GM12865 (cell line): ENCODE measurements around the gene F10.

Experiments used
- DNase-seq: peaks from one replicate; pipeline ENCODE4 v3.0.0; 2010; ENCODE audit warnings: low read depth
- H3K4me3 ChIP-seq: 2 replicates; pipeline ENCODE4 v1.5.1; 2011; ENCODE audit warnings: mild to moderate bottlenecking, low read depth, low read length, control low read depth
- TF ChIP-seq, protein P1 (sequence below): IDR thresholded peaks from 2 replicates; pipeline ENCODE4 v1.5.1; 2011; ENCODE audit warnings: low read length, control low read depth, low read depth, inconsistent platforms; ENCODE audit not compliant: insufficient read depth; ENCODE audit errors: missing control alignments

The F10 gene

DNA sequence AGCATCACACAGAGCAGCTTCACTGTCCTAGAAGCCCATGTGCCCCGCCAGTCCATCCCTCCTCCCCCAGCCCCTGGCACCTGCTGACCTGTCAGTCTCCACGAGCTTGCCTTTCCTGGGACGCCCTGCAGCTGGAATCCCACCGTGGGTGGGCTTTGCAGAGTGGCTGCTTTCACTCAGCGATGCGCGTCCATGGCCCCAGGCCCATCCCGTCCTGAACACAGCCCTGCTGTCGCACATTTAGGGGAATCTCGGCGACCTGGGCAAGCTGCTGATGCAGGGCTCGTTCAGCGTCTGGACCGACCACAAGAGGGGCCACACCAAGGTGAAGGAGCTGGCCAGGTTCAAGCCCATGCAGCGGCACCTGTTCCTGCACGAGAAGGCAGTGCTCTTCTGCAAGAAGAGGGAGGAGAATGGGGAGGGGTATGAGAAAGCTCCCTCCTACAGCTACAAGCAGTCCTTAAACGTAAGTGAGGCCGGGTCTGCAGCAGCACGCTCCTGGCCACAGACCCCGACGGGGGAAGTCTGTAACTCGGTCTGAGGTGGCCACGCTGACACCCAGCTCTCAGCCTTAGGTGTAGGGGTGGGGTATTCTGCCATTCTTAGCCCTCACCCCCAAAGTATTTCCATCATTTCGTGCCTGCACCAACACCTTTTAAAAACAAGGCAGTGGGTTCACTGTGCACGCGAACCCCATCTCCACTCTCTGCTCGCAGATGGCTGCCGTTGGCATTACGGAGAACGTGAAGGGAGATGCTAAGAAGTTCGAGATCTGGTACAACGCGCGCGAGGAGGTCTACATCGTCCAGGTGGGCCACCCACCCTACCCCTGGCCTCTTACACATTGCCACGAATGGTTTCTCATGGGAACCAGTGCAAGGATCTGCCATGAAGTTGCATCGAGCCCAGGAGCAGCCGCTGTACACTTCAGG is 35.3 kb upstream of the F10 start:
- H3K4me3 ChIP-seq = no peak overlapping the region
- DNase-seq = no peak

DNA sequence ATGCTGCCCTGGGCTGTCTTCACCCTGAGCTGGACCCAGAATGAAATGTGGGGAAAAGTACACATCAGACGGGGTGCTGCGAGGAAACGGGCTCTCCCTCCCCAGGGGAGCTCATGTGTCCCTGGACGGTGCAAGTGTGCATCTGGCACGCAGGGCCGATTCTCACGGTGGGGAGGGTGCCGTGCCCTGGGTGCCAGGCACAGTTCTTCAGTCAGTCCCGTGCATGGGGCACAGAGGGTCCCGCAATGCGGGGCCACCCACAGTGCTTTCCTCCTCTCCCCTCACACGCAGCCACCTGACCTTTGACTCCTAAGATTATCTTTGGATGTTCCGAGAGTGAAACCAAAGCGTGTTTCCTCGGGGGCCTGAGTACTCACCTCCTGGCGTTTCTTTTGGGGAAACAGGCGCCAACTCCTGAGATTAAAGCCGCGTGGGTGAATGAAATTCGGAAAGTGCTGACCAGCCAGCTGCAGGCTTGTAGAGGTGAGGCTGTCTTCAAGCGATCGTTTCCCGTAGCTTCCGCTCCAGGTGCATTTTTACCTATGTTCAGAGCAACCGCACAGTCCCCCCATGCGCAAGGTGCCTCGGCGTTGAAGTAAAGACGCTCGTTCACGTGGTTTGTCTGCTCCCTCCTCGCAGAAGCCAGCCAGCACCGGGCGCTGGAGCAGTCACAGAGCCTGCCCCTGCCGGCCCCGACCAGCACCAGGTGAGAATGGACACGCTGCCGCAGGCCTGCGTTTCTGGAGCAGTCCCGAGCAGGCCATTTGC is 34.5 kb upstream of the F10 start:
- TF ChIP-seq, protein P1, sequence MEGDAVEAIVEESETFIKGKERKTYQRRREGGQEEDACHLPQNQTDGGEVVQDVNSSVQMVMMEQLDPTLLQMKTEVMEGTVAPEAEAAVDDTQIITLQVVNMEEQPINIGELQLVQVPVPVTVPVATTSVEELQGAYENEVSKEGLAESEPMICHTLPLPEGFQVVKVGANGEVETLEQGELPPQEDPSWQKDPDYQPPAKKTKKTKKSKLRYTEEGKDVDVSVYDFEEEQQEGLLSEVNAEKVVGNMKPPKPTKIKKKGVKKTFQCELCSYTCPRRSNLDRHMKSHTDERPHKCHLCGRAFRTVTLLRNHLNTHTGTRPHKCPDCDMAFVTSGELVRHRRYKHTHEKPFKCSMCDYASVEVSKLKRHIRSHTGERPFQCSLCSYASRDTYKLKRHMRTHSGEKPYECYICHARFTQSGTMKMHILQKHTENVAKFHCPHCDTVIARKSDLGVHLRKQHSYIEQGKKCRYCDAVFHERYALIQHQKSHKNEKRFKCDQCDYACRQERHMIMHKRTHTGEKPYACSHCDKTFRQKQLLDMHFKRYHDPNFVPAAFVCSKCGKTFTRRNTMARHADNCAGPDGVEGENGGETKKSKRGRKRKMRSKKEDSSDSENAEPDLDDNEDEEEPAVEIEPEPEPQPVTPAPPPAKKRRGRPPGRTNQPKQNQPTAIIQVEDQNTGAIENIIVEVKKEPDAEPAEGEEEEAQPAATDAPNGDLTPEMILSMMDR = no peak
- no peak for DNase-seq
- H3K4me3 ChIP-seq = no peak overlapping the region

More for the DNA sequence above, 35.3 kb upstream of the F10 start:
- TF ChIP-seq, protein P1 = no peak

DNA sequence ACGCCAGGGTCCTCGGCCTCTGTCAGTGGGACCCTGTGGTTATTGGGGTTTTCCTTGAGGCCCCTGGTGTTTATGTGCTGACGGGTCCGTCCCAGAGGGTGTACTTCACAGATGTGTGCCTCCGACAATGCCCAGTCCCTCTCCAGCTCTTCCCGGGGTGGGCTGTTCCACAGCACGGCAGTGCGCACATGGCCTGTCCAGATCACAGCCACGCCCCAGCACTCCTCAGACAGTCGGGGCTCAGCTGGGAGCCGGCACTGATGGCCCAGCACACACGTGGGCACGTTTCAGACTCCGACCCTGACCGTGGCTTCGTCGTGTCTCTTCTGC is 33.9 kb upstream of the F10 start:
- TF ChIP-seq, protein P1 = no peak
- no peak overlapping the region for H3K4me3 ChIP-seq
- DNase-seq = no peak

DNA sequence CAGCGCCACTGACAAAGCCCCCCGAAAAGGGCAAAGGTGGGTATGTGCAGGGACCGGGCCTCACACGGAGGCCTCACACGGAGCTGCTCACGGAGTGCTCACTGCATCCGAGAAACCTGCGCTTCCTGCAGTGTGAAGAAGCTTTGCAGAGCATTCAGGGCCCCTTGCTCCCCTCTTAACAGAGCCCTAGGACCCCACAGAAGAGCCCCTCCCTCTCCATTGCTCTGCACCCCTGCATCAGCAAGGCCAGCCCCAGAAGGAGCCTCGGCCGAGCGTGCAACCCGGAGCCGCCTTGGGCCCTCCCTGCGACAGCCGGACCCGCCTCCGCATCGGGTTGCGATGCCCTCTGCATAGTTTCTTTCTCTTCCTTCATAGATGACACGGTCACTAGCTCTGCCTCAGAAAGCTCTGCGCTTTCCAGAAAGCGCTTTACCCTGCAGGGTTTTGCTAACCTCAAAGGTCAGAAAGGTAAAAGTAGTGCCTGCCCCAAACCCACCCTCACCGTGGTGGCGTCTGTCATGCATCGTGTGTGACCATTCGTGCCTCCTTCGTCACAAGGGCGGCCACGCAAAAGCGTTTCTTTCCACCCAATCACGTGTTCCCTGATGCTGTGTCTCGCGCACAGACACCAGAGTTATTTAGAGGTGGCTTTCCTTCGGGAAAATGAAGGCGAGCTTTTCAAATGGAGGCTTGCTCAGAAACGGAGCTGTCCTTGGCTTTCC is 32.7 kb upstream of the F10 start:
- TF ChIP-seq, protein P1 = no peak
- H3K4me3 ChIP-seq = no peak overlapping the region
- no peak for DNase-seq

DNA sequence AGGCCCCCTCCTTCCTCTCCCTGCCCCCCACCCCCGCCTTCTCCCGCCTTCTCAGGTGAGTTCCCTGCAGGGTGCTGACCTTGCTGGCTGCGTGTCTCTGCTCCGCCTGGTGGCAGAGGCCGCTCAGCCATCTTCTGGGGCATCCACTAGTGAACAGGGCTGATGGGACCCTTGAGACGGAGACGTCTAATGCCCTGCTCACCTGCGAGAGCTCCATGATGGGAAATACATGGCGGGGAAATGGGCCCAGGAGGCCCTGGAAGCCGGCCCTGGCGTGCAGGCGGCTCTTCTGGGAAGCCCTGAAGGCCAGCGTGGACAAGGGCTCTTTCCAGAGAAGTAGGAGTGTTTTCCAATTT is 32.2 kb upstream of the F10 start:
- TF ChIP-seq, protein P1 = no peak
- H3K4me3 ChIP-seq = no peak overlapping the region
- DNase-seq = no peak

DNA sequence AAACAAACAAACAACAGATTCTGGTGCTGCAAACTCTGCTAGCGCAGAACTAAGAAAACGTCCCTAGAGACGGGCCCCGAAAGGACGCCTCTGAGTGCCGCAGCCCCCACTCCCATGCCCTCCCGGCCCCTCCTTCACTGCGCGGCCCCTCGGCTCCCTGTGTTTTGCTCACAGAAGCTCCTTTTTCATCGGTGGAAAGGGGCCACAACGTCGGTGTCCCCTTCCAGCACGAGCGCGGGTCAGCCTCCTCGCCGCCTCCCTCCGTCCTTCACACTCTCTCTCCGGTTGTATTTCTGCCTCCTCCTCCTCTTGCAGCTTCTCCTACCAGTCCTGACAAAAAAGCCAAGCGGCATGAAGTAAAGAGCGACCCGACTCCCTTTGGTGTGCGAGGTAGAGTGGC is 31.8 kb upstream of the F10 start:
- no peak for DNase-seq
- H3K4me3 ChIP-seq = no peak overlapping the region
- TF ChIP-seq, protein P1 = no peak
